Nephron progenitor cell (in vitro differentiated cells): Measurements from ENCODE around the gene C10orf143.

ENCODE experiments used
- DNase-seq: peaks from one replicate; pipeline ENCODE4 v3.0.0; 2021
- H3K27ac Mint-ChIP-seq: 2 replicates; pipeline ENCODE4 v1.8.0; 2021; ENCODE audit warnings: mild to moderate bottlenecking, moderate library complexity, mixed read lengths
- H3K27me3 Mint-ChIP-seq: 2 replicates; pipeline ENCODE4 v1.8.0; 2021; ENCODE audit warnings: mild to moderate bottlenecking, low read depth, mixed read lengths; ENCODE audit not compliant: poor library complexity
- H3K36me3 Mint-ChIP-seq: 2 replicates; pipeline ENCODE4 v1.8.0; 2021; ENCODE audit warnings: low read depth, mixed read lengths
- H3K4me1 Mint-ChIP-seq: 2 replicates; pipeline ENCODE4 v1.8.0; 2021; ENCODE audit warnings: mixed read lengths
- H3K4me3 Mint-ChIP-seq: 2 replicates; pipeline ENCODE4 v1.8.0; 2021; ENCODE audit warnings: mild to moderate bottlenecking, moderate library complexity, mixed read lengths
- H3K9me3 Mint-ChIP-seq: 2 replicates; pipeline ENCODE4 v1.8.0; 2021; ENCODE audit warnings: mild to moderate bottlenecking, moderate library complexity, mixed read lengths
- CTCF ChIP-seq: fragments of 200-600 bp; sonication (generic); IDR thresholded peaks from 2 replicates; pipeline ENCODE4 v1.5.0; 2021; ENCODE audit warnings: antibody characterized with exemption

The C10orf143 gene

DNA sequence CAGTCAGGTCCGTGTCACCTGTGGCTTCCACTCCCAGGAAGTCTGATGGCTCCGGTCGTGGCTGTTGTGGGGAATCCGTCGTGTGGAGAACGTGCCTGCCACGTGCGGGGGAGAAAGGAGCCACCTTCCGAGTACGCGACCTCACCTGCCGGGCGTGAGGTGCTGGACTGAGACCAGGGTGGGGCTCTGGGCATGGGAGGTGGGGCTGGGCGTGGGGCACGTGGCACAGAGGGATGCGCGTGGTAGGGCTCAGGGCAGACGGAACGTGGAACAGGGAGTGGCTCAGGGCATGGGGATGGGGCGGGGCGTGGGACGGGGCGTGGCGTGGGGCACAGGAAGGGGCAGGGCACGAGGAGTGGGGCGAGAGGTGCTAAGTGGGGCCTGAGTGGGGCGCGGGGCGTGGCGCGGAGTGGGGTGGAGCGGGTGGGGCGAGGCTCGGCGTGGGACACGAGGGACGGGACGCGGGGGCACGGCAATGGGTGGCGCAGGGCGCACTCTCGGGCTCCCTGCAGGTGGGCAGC, 64.8 kb downstream of the C10orf143 start:
- Mint-ChIP-seq H3K9me3 (no peaks in the 10 kb centered on the region), H3K27ac (no peak overlapping the region), H3K4me3 (no peak overlapping the region), H3K27me3 (peaks cover 30% of the 10 kb centered on the region), H3K4me1 (peaks cover 6% of the 10 kb centered on the region), H3K36me3 (no peaks in the 10 kb centered on the region)
- TF ChIP-seq CTCF = no peak
- no peak for DNase-seq

- DNase-seq = peak; percentile 23
- no peaks in the 10 kb centered on the region for H3K9me3 Mint-ChIP-seq
- peaks cover 6% of the 10 kb centered on the region for H3K4me1 Mint-ChIP-seq
- peaks cover 27% of the 10 kb centered on the region for H3K27me3 Mint-ChIP-seq
- H3K36me3 Mint-ChIP-seq = no peaks in the 10 kb centered on the region
- TF ChIP-seq CTCF = peak; percentile 34
- H3K27ac Mint-ChIP-seq = no peak overlapping the region
- H3K4me3 Mint-ChIP-seq = no peak overlapping the region
These were observed 65.5 kb downstream of the C10orf143 start for GRCh38 chr10:130045091-130045652.

DNA sequence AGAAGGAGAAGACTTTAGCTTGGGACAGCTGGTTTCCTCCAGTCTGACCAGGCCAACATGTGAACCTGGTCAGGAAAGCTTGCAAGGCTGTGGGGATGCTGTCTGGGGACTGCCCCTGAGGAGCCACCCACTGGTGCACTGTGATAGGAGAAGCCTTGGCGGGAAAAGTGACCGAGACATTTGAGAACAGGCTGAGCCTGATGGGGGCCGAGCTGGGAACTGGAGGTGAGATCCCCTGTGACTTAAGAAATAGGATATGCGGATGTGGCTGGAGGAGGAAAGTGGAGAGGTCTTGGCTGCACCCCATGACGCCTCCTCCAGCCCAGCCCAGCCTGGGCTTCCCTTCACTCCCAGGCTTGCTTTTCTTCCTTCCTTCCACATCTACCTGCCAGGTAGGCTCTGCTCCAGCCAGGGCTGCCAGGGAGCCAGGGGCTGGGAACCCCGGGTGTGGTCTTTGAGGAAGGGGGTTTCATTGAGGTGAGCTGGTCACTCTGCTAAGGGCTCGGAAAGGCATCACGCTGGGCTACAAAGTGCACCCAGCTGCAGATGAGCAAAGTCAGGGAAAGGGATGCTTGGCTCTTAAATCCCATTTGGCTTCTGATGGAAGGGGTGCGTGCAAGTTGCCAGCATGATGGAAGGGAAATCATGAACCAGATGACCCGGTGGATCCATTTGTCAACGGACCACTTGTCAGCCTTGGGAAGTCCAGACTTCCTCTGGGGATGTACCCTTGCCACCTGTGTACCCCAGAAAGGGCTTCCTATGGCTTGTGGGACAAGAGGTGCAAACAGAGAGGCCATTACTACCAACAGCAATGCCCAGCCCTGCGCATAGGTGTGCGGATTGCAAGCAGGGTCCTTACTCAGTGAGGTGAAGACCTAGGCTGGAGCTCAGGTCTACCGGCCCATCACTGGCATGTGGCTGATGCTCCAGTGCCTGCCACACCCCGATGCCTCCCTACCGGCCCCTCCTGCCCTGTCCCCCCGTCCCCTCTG, 66.3 kb downstream of the C10orf143 start:
- no peak for TF ChIP-seq CTCF
- Mint-ChIP-seq H3K9me3 (no peaks in the 10 kb centered on the region), H3K36me3 (no peaks in the 10 kb centered on the region), H3K27ac (no peak overlapping the region), H3K4me3 (no peak overlapping the region), H3K4me1 (peaks cover 6% of the 10 kb centered on the region), H3K27me3 (peaks cover 27% of the 10 kb centered on the region)
- DNase-seq = no peak

DNA sequence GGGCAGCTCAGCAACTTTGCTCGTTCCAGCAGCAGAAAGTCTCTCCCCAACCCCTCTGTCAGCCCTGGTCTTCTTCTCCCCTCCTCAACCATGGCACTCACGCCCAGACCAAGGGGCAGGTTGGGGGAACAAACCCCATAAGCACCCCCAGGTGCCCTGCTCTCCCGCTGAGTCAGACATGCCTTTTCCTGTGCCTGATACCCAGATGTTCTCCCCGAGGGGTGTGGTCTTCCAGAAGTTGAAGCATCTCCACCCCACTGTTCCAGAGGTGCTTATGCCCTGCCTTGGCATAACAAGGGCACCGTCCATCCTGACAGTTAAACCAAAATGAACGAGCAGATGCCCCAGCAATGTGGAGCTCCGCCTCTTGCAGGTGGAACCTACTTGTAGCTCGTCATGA, 67.1 kb downstream of the C10orf143 start:
- DNase-seq = no peak
- no peak overlapping the region for H3K27ac Mint-ChIP-seq
- no peaks in the 10 kb centered on the region for H3K9me3 Mint-ChIP-seq
- no peak for TF ChIP-seq CTCF
- H3K36me3 Mint-ChIP-seq = no peaks in the 10 kb centered on the region
- H3K27me3 Mint-ChIP-seq = peaks cover 21% of the 10 kb centered on the region
- H3K4me3 Mint-ChIP-seq = no peak overlapping the region
- H3K4me1 Mint-ChIP-seq = peaks cover 6% of the 10 kb centered on the region

- peak overlapping the region; percentile 19 for H3K27ac Mint-ChIP-seq
These were observed 68.2 kb downstream of the C10orf143 start for GRCh38 chr10:130042381-130042780.

More at GRCh38 chr10:130042381-130042780, 68.2 kb downstream of the C10orf143 start:
- Mint-ChIP-seq H3K27me3 (peaks cover 15% of the 10 kb centered on the region), H3K9me3 (no peaks in the 10 kb centered on the region), H3K4me1 (peaks cover 6% of the 10 kb centered on the region), H3K36me3 (no peaks in the 10 kb centered on the region), H3K4me3 (no peak overlapping the region)
- DNase-seq = no peak
- TF ChIP-seq CTCF = no peak
